ENCODE data around the gene TOGARAM2.

TOGARAM2 gene

GRCh38 chr2:29024882-29025430 is 43.9 kb downstream of the TOGARAM2 start:
- DNase-seq, result no peak

- DNase-seq, result no peak
Measured at GRCh38 chr2:29025711-29026110, 44.6 kb downstream of the TOGARAM2 start.

GRCh38 chr2:29031046-29031445 is 49.9 kb downstream of the TOGARAM2 start:
- no peak for DNase-seq

- no peak for DNase-seq
Measured at GRCh38 chr2:29032189-29032588, 51.1 kb downstream of the TOGARAM2 start.

GRCh38 chr2:29033172-29033571 is 52.1 kb downstream of the TOGARAM2 start:
- no peak for DNase-seq

- DNase-seq, result no peak
Measured at GRCh38 chr2:29033656-29034055, 52.6 kb downstream of the TOGARAM2 start.

- DNase-seq, result no peak
Measured at GRCh38 chr2:29035016-29035745, 54.1 kb downstream of the TOGARAM2 start.

- DNase-seq, result no peak
Measured at GRCh38 chr2:29039718-29040480, 58.8 kb downstream of the TOGARAM2 start.

GRCh38 chr2:29040552-29040951 is 59.5 kb downstream of the TOGARAM2 start:
- no peak for DNase-seq

GRCh38 chr2:29041161-29041660 is 60.1 kb downstream of the TOGARAM2 start:
- DNase-seq, result no peak

GRCh38 chr2:29042561-29043075 is 61.5 kb downstream of the TOGARAM2 start:
- DNase-seq, result no peak

- DNase-seq, result no peak
Measured at GRCh38 chr2:29044459-29044858, 63.4 kb downstream of the TOGARAM2 start.

GRCh38 chr2:29046321-29046720 is 65.2 kb downstream of the TOGARAM2 start:
- DNase-seq, result no peak

- no peak for DNase-seq
Measured at GRCh38 chr2:29047083-29047845, 66.2 kb downstream of the TOGARAM2 start.

GRCh38 chr2:29050591-29050990 is 69.5 kb downstream of the TOGARAM2 start:
- no peak for DNase-seq

GRCh38 chr2:29051730-29052129 is 70.6 kb downstream of the TOGARAM2 start:
- DNase-seq, result no peak

GRCh38 chr2:29052807-29053206 is 71.7 kb downstream of the TOGARAM2 start:
- no peak for DNase-seq

GRCh38 chr2:29053223-29053622 is 72.1 kb downstream of the TOGARAM2 start:
- no peak for DNase-seq

- DNase-seq, result no peak
Measured at GRCh38 chr2:29053670-29054400, 72.7 kb downstream of the TOGARAM2 start.

- DNase-seq, result no peak
Measured at GRCh38 chr2:29054430-29054829, 73.3 kb downstream of the TOGARAM2 start.

GRCh38 chr2:29055601-29056000 is 74.5 kb downstream of the TOGARAM2 start:
- DNase-seq, result no peak

- DNase-seq, result no peak
Measured at GRCh38 chr2:29056452-29056851, 75.4 kb downstream of the TOGARAM2 start.

Measured in amniotic stem cell (primary cell).